ENCODE data around the gene RBP5. TPM values are rescaled to one million over a fixed set of nuclear protein-coding genes. Genes with fewer than 3 reads are reported as not detected.

Gene RBP5
- total and polyA plus RNA-seq, 10 of the 15 experiments (the other 5 are each of a cell fraction or from before 2014, with no cell fraction given) = 0.11 to 1.1 (median 0.31) TPM; not detected in 4

DNA sequence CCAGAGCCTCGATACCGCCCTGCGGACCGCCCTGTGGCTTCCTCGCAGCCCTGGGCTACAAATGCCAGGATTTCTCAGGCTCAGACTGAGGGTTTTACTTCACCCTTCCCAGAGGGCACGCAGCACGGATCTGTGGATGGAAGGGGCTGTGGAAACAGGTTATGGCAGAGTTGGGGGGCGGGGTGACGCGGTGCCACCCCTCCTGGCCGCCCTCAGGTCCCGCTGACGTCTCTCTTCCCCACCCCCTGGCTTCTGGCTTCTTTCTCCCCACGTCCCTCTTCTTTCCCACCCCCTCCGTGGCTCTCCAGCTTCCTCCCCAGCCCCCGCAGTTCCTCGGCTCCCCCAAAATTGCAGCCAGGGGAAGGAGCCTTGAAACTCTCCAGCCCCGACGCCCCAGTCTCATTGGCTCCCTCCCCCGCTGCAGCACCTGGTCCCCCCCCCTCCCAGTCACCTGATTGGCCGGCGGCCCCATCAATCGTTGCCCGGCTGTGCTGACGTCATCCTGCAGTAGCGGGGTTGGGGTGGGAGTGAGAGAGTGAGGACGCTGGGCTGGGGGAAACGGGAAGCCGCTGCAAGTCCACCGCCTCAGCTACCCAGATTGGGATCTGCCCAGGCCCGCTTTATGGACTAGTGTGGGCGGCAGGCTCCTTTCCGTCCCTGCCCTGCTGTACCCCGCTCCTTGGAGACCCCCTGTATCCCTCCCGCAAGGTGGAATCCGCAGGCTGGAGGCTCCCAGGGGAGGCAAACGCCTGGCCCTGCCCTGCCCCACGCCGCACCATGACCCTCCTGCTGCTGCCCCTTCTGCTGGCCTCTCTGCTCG, 1.4 kb upstream of the RBP5 start, which contains the start of gene CLSTN3 (continued):
- no peak for TF ChIP-seq SIX5 (IDR thresholded peaks at IDR 0.05; ENCODE audit: low read depth, low read length, severe bottlenecking)
- TF ChIP-seq EED (IDR thresholded peaks at IDR 0.05; ENCODE audit: low read depth) = no peak
- TF ChIP-seq, protein P1, sequence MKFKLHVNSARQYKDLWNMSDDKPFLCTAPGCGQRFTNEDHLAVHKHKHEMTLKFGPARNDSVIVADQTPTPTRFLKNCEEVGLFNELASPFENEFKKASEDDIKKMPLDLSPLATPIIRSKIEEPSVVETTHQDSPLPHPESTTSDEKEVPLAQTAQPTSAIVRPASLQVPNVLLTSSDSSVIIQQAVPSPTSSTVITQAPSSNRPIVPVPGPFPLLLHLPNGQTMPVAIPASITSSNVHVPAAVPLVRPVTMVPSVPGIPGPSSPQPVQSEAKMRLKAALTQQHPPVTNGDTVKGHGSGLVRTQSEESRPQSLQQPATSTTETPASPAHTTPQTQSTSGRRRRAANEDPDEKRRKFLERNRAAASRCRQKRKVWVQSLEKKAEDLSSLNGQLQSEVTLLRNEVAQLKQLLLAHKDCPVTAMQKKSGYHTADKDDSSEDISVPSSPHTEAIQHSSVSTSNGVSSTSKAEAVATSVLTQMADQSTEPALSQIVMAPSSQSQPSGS (IDR thresholded peaks at IDR 0.05; ENCODE audit: low read length) = 0 out of 2 replicates have a peak, but pooled peaks have one; percentile 38
- TF ChIP-seq, protein P2, sequence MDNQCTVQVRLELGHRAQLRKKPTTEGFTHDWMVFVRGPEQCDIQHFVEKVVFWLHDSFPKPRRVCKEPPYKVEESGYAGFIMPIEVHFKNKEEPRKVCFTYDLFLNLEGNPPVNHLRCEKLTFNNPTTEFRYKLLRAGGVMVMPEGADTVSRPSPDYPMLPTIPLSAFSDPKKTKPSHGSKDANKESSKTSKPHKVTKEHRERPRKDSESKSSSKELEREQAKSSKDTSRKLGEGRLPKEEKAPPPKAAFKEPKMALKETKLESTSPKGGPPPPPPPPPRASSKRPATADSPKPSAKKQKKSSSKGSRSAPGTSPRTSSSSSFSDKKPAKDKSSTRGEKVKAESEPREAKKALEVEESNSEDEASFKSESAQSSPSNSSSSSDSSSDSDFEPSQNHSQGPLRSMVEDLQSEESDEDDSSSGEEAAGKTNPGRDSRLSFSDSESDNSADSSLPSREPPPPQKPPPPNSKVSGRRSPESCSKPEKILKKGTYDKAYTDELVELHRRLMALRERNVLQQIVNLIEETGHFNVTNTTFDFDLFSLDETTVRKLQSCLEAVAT (IDR thresholded peaks at IDR 0.05) = 0 out of 2 replicates have a peak, but pooled peaks have one; percentile 43
- TF ChIP-seq TAF1 (IDR thresholded peaks at IDR 0.05; ENCODE audit: borderline replicate concordance, low read depth, low read length) = no peak
- no peak for TF ChIP-seq BHLHE40 (IDR thresholded peaks at IDR 0.05; ENCODE audit: borderline replicate concordance in 1 of 2, low read depth in 2 of 2, low read length in 1 of 2)
- TF ChIP-seq ETV6 (conservative IDR thresholded peaks at IDR 0.05 in 1 of 2, IDR thresholded peaks at IDR 0.05 in 1 of 2; ENCODE audit: borderline replicate concordance in 1 of 2, low read depth in 1 of 2) = no peak
- TF ChIP-seq SREBF1 (IDR thresholded peaks at IDR 0.05; ENCODE audit: low read length) = no peak
- no peak for TF ChIP-seq MXI1 (IDR thresholded peaks at IDR 0.05; ENCODE audit: low read depth, low read length)
- TF ChIP-seq RUNX3 (IDR thresholded peaks at IDR 0.05; ENCODE audit: low read length) = no peak
- no peak for TF ChIP-seq TARDBP (IDR thresholded peaks at IDR 0.05; ENCODE audit: borderline replicate concordance)
- TF ChIP-seq RAD21 (IDR thresholded peaks at IDR 0.05; ENCODE audit: insufficient read depth, low read depth, low read length) = no peak
- no peak for TF ChIP-seq ZSCAN29 (IDR thresholded peaks at IDR 0.05)
- no peak for TF ChIP-seq CEBPB (IDR thresholded peaks at IDR 0.05; ENCODE audit: borderline replicate concordance in 1 of 2, low read depth in 2 of 2, low read length in 2 of 2)
- TF ChIP-seq TBL1XR1 (IDR thresholded peaks at IDR 0.05; ENCODE audit: low read depth, low read length) = no peak
- no peak for TF ChIP-seq ASH2L (IDR thresholded peaks at IDR 0.05; ENCODE audit: borderline replicate concordance, low read depth)
- no peak for TF ChIP-seq JUNB (IDR thresholded peaks at IDR 0.05)
- TF ChIP-seq, protein P3, sequence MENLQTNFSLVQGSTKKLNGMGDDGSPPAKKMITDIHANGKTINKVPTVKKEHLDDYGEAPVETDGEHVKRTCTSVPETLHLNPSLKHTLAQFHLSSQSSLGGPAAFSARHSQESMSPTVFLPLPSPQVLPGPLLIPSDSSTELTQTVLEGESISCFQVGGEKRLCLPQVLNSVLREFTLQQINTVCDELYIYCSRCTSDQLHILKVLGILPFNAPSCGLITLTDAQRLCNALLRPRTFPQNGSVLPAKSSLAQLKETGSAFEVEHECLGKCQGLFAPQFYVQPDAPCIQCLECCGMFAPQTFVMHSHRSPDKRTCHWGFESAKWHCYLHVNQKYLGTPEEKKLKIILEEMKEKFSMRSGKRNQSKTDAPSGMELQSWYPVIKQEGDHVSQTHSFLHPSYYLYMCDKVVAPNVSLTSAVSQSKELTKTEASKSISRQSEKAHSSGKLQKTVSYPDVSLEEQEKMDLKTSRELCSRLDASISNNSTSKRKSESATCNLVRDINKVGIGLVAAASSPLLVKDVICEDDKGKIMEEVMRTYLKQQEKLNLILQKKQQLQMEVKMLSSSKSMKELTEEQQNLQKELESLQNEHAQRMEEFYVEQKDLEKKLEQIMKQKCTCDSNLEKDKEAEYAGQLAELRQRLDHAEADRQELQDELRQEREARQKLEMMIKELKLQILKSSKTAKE (IDR thresholded peaks at IDR 0.05; ENCODE audit: low read depth, poor library complexity, severe bottlenecking) = no peak
- peak; percentile 11 for TF ChIP-seq RELA (IDR thresholded peaks at IDR 0.05; ENCODE audit: borderline replicate concordance, partially characterized antibody)
- no peak for TF ChIP-seq BCL11A (IDR thresholded peaks at IDR 0.05; ENCODE audit: low read depth, low read length)
